Measurements from ENCODE around the gene TNFRSF17.
A peak's percentile ranks its signal among the peaks of the same experiment; 100 is the strongest.

The TNFRSF17 gene

DNA sequence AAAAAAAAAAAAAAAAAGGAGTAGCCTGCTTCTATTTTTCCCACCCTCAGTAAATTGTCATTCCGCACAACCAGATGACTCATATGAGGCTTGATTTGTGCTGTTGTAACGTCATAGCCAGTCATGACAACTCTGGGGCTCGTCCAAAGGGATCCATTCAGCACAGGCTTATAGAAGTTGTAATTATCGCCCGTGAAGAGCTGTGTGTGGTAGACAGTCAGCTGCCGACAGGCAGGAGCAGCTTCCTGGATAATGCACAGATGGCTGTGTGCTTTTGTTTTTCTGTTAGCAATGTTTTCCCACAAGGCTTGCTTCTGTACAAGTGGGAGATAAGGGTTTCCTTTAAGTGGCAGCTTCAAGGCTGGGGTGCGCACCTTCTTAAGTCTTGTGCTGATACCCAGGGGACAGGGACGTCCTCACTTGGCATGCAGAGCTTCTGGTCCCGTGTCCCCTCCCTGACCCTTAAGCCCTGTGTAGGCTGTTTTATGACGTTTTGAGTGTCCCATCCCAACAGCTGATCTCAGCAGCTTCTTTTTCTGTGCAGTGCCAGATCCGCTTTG, 37.5 kb downstream of the TNFRSF17 start:
- peak; percentile 48 for DNase-seq (ENCODE audit: low spot score)

DNA sequence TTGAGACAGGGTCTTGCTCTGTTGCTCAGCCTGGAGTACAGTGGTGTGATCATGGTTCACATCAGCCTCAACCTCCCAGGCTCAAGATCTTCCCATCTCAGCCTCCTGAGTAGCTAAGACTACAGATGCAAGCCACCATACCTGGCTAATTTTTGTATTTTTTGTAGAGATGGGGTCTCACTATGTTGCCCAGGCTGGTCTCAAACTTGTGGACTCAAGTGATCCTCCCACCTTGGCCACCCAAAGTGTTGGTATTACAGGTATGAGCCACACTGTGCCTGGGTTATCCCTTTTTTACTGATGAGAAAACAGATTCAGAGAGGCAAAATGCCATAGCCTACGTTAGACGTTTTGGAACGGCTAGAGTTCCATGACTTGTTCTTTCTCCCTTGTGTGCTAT, 41.6 kb downstream of the TNFRSF17 start:
- no peak for DNase-seq (ENCODE audit: low spot score)

DNA sequence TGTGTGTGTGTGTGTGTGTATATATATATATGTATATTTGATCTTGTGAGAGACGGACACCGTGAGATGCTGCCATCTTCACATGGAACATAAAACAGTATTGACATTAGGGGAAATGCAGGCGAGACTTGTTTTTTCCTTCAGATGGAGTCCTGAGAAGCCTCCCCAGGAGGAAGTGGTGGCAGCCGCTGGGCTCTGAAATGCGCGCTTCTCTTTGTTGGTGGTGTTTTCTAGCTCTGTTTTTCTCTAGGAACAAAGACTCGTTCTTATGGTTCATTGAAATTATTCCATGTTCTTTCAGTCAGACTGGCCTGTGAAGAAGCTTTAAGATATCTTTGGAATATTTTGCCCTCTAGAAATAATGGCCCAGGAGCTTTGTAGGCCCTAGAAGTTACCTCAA, 44.5 kb downstream of the TNFRSF17 start:
- no peak for DNase-seq (ENCODE audit: low spot score)

DNA sequence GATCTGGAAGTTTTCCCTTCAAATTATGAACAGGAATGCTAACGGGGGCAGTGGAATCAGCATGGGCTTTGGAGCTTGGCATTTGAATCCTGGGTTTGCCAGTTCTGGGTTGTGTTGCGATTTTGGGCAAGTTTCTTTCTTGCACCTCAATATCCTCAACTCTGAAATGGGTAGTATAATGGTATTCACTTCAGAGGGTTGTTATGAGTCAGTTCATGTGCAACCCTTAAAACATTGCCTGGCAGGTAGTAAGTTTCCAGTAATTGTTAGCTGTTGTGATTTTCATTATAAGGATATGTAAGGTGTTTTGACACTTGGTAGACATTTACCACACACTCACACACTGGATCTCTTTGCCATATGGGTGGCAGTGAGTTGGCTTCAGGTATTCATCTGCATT, 44.9 kb downstream of the TNFRSF17 start:
- DNase-seq (ENCODE audit: low spot score) = no peak

DNA sequence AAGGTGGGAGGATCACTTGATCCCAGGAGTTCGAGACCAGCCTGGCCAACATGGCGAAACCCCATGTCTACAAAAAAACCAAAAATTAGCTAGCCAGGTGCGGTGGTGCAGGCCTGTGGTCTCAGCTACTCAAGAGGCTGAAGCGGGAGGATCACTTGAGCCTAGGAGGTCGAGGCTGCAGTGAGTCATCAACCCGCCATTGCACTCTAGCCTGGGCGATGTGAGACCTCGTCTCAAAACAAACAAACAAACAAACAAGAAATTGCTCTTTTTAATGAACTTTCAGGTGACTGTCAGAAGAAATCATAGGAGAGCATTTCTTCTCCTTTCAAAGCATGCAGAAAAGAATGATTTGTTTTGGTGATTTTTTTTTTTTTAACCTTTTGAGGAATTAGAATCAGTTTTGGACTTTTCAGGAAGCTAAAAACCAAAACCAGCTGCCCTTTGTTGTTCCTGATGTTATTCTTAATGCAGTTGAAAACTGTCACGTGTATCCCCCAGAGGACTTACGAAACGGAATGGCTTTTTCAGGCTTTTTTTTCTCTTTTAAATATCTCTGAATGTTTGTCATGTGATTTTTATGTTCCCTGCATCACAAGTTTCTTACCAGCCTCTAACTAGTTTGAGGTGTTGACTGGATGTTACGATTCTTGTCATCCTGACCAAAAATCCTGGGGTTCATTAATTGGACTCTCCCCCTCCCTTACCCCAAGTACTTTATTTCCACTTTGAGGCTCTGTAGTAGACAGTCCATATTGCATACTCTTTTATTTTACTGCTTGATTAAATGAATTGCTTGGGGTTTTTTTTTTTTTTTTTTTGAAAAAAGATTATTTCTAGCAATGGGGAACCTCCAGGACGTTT, 45.6 kb downstream of the TNFRSF17 start:
- no peak for DNase-seq (ENCODE audit: low spot score)

DNA sequence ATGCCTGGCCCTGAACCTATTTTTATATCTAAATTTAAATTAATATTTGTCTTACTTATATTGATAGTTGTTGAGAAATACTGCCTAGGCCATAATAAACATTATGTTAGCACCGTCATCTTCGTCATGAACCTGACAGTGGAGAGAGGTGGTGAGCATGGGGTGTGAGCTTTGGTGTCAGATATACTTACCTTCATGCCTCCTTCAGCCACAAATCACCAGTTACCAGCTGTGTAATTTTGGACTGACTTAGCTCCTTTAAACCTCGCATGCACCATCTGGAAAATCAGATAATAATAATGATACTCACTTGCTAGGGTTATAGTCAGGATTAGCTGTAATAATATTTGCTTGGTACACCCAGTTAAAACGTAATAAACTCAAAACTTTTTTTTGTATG, 46.6 kb downstream of the TNFRSF17 start:
- DNase-seq (ENCODE audit: low spot score) = no peak

DNA sequence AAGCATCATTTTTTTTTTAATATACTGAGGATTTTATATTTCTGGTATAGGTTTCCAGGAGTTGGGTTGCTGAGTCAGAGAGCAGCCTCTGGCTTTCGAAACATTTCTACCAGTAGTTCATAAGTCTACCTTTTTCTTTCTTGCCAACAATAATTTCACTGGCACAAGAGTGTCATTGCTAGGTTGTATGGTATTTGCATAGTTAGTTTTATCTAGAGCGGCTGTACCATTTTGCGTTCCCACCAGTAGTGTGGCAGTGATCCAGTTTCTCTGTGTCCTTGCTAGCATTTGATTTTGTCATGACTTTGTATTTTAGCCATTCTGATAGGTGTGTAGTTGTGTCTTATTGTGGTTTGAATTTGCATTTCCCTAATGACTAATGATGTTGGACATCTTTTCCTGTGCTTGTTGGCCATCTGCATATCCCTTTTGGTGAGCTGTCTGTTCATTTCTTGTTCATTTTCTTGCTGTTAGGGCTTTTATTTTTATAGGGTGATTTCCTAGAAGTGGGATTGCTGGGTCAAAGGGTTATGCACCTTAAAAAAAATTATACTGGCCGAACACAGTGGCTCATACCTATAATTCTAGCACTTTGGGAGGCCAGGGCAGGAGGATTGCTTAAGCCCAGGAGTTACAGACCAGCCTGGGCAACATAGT, 51.4 kb downstream of the TNFRSF17 start:
- no peak for DNase-seq (ENCODE audit: low spot score)

DNA sequence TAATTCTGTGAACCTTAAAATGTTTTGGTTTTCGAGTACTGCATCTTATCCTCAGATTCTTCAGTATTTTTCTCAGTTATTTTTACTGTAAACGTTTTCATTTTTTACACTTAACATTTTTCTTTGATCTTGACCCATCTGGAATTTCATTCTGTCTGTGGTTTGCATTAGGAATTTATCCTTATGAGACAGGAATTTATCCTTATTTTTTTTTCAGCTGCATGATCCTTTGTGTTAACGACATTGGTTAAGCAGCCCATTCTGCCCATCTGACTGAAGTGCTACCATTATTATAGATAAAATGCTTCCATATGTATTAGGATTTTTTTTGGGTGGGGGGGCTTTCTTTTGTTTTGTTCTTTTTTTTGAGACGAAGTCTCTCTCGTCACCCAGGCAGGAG, 52.5 kb downstream of the TNFRSF17 start:
- no peak for DNase-seq (ENCODE audit: low spot score)

Data from kidney capillary endothelial cell (primary cell).